Measurements from ENCODE around the gene FERMT2. TPM values are rescaled to one million over a fixed set of nuclear protein-coding genes. Genes with fewer than 3 reads are reported as not detected.

The FERMT2 gene
- total and polyA plus RNA-seq, 8 donors: 10.4 to 27.9 (median 16.6) TPM

DNA sequence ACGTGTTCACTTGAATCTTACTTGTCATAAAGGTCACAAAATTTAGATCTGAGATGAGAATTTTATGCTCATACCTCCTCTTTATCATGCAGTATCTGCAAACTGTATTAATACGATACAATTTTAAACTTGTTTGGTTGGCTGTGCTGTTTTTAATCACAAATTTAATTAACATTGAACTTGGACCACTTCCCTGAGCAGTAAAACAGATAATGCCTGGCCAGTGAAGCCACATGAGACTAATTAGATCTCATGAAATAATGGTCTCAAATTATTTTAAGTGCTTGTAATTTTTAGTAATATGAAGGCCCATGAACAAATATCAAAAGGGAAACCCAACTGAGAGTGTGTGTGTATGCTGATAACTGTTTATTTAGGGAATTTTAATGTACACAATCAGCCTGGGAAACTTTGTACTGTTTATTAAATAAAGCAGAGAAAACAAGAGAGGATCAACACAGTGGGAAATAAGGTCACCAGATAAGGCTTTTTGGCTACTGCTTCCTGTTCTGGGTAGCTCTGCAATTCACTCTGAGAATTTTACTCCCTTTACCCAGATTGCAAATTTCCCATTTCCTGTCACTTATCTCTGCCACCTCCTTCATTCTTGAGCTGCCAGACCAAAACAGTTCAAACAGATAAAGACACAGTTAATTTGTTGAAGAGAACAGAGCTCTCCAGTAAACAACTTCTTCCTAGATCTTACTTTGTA lies 97.9 kb downstream of the FERMT2 start:
- DNase-seq: no peak
- no peaks in the 10 kb centered on the region for H3K27me3 ChIP-seq
- no peaks in the 10 kb centered on the region for H3K36me3 ChIP-seq
- no peak overlapping the region for H3K4me3 ChIP-seq
- peak; percentile 26 to 58 (median 29) for ATAC-seq
- H3K27ac ChIP-seq: no peak overlapping the region
- H3K9me3 ChIP-seq: no peaks in the 10 kb centered on the region
- WGBS, 2 donors: 10 to 14% methylated on average over 2 of the region's 2 CpGs
- FAIRE-seq: no peak
- intact Hi-C loops (cut with DNase I): no loop called here
- H3K4me1 ChIP-seq: peaks cover 0 to 4% (median 0%) of the 10 kb centered on the region in 3 donors
- TF ChIP-seq, protein P1, sequence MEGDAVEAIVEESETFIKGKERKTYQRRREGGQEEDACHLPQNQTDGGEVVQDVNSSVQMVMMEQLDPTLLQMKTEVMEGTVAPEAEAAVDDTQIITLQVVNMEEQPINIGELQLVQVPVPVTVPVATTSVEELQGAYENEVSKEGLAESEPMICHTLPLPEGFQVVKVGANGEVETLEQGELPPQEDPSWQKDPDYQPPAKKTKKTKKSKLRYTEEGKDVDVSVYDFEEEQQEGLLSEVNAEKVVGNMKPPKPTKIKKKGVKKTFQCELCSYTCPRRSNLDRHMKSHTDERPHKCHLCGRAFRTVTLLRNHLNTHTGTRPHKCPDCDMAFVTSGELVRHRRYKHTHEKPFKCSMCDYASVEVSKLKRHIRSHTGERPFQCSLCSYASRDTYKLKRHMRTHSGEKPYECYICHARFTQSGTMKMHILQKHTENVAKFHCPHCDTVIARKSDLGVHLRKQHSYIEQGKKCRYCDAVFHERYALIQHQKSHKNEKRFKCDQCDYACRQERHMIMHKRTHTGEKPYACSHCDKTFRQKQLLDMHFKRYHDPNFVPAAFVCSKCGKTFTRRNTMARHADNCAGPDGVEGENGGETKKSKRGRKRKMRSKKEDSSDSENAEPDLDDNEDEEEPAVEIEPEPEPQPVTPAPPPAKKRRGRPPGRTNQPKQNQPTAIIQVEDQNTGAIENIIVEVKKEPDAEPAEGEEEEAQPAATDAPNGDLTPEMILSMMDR (IDR thresholded peaks at IDR 0.05): no peak

DNA sequence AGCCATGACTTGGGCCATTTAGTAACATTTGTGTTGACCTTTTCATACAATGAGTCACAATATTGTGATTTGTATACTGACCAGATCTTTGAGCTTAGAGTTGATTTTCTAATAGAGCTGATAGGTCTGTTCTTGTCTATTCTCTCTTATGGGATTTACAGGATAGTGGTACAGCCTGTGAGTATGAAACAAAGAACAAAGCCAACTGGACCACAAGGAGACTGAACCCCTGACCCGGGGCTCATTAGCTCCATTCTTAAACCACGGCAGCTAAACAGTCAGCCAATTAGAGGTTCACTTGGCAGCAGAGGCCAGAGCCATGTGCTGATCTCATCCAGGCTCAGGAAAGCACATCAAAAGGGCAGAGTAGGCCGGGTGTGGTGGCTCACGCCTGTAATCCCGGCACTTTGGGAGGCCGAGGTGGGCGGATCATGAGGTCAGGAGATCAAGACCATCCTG lies 100.4 kb downstream of the FERMT2 start:
- DNase-seq (no peak), ATAC-seq (no peak), FAIRE-seq (no peak)
- peaks cover 0 to 4% (median 0%) of the 10 kb centered on the region in 3 donors for H3K4me1 ChIP-seq
- WGBS, 2 donors: 90 to 96% methylated on average over 7 of the region's 7 CpGs
- TF ChIP-seq, protein P1 (IDR thresholded peaks at IDR 0.05): no peak
- intact Hi-C loops (cut with DNase I): no loop called here
- H3K4me3 ChIP-seq: no peak overlapping the region
- no peaks in the 10 kb centered on the region for H3K36me3 ChIP-seq
- H3K9me3 ChIP-seq: no peaks in the 10 kb centered on the region
- no peaks in the 10 kb centered on the region for H3K27me3 ChIP-seq
- no peak overlapping the region for H3K27ac ChIP-seq

DNA sequence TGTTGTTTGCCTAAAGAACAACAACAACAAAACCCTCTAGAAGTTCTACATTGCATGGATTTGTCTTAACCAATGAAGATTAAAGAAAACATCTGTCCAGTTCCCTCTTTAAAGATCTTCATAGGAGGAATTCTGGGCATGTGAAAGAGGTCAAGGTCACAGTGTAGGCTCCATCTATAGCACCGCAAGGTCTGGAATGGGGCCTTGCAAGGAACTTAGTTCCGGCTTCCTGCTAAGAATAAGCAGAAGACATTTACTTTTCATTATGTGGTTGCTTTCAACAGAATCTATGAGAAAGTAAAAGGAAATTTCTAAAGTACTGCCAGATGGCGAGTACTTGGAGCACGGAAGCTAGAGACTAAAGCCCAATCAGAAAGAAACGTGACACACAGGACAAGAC lies 102.2 kb downstream of the FERMT2 start:
- Histone ChIP-seq H3K36me3 (no peaks in the 10 kb centered on the region), H3K27me3 (no peaks in the 10 kb centered on the region), H3K9me3 (no peaks in the 10 kb centered on the region), H3K4me1 (peaks cover 0 to 9% (median 8%) of the 10 kb centered on the region in 3 donors), H3K27ac (no peak overlapping the region), H3K4me3 (no peak overlapping the region)
- no peak for FAIRE-seq
- TF ChIP-seq, protein P1 (IDR thresholded peaks at IDR 0.05): no peak
- intact Hi-C loops (cut with DNase I): no loop called here
- no peak for DNase-seq
- 91 to 96% methylated on average over 5 of the region's 5 CpGs for WGBS, 2 donors
- no peak for ATAC-seq

DNA sequence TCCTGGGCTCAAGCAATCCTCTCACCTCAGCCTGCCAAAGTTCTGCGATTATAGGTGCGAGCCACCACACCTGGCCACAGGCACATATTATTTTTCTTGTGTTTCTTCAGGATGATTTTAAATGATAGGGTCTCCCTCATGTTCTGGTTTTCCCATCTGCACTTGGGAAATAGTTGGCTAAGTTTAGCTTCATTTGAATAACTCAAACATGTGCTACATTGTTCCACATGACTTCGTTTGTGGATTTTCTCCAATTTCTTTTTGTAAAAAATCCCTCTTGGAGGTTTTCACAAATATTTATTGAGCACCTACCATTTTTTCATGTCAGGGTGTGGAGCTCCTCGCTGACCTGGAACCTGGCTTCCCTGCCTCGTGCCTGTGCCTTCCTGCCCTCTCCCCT lies 104.3 kb downstream of the FERMT2 start:
- WGBS, 2 donors: 74 to 76% methylated on average over 5 of the region's 5 CpGs
- no peak for ATAC-seq
- no peaks in the 10 kb centered on the region for H3K36me3 ChIP-seq
- no peak for DNase-seq
- H3K4me3 ChIP-seq: no peak overlapping the region
- no peak for FAIRE-seq
- no peak overlapping the region for H3K27ac ChIP-seq
- peaks cover 0 to 8% (median 5%) of the 10 kb centered on the region in 3 donors for H3K4me1 ChIP-seq
- TF ChIP-seq, protein P1 (IDR thresholded peaks at IDR 0.05): no peak
- no peaks in the 10 kb centered on the region for H3K27me3 ChIP-seq
- no peaks in the 10 kb centered on the region for H3K9me3 ChIP-seq
- intact Hi-C loops (cut with DNase I): no loop called here

DNA sequence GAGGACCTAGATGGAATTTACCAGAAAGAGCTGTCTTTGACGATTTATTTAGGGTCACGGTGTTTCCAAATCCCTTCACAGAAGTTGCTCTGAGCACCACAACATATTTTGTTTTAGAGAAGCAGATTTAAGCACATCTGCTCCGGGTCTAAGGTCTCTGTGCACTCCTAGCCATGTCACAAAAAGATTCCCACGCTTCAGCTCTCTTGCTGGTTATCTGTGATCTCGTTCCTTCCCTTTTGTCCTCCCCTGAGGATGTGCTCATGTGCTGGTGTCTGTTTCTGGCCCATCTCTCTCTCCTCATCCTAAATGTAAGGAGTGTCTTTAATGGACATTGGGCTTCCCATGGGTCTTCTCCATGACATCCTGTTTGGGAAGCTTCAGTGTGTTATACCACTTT lies 105.8 kb downstream of the FERMT2 start:
- intact Hi-C loops (cut with DNase I): no loop called here
- ATAC-seq (no peak), FAIRE-seq (no peak), DNase-seq (no peak)
- H3K27ac ChIP-seq: no peak overlapping the region
- no peaks in the 10 kb centered on the region for H3K36me3 ChIP-seq
- TF ChIP-seq, protein P1 (IDR thresholded peaks at IDR 0.05): no peak
- H3K4me3 ChIP-seq: no peak overlapping the region
- H3K27me3 ChIP-seq: no peaks in the 10 kb centered on the region
- H3K9me3 ChIP-seq: no peaks in the 10 kb centered on the region
- 87 to 88% methylated on average over 5 of the region's 5 CpGs for WGBS, 2 donors
- H3K4me1 ChIP-seq: peaks cover 0 to 8% (median 5%) of the 10 kb centered on the region in 3 donors
